HepG2 (cell line): ENCODE data around the gene TRIO.
A peak's percentile ranks its signal among the peaks of the same experiment; 100 is the strongest.

Experiments
- ASH2L ChIP-seq: fragments of 300-600, 200-600 bp; sonication (generic); IDR thresholded peaks from 2 replicates; pipeline ENCODE4 v1.7.0; 2017; ENCODE audit warnings: low read depth, mild to moderate bottlenecking, moderate library complexity, mixed read lengths, low read length; ENCODE audit not compliant: insufficient read length
- CBX5 ChIP-seq: sonication (generic); formaldehyde crosslinking; IDR thresholded peaks from 2 replicates; pipeline ENCODE4 v1.4.0; 2020; ENCODE audit warnings: missing genetic modification reagents, borderline replicate concordance
- CTCF ChIP-seq: sonication (generic); formaldehyde crosslinking; IDR thresholded peaks from 2 replicates; pipeline ENCODE4 v1.5.0; 2020; ENCODE audit warnings: mild to moderate bottlenecking, missing genetic modification reagents, moderate library complexity
- EP300 ChIP-seq, 3 experiments: sonication (generic) in 1 of 3; formaldehyde crosslinking in 1 of 3; IDR thresholded peaks; 2 replicates each; pipeline versions ENCODE4 v1.5.1 to v1.6.1; 2011 to 2020; ENCODE audit warnings: low read depth in 2 of 3, low read length in 2 of 3, borderline replicate concordance in 1 of 3, improper control_type of control experiment in 1 of 3, mild to moderate bottlenecking in 1 of 3, missing genetic modification reagents in 1 of 3, moderate library complexity in 1 of 3
- MAX ChIP-seq: IDR thresholded peaks from 2 replicates; pipeline ENCODE4 v1.6.1; 2012; ENCODE audit warnings: inconsistent platforms
- MYC ChIP-seq: sonication (generic); formaldehyde crosslinking; IDR thresholded peaks from 2 replicates; pipeline ENCODE4 v1.9.0; 2021; ENCODE audit warnings: missing genetic modification reagents, borderline replicate concordance
- SP1 ChIP-seq, 2 experiments: fragments of 450-650 bp in 1 of 2; sonication (generic) in 1 of 2; formaldehyde crosslinking in 1 of 2; IDR thresholded peaks; 2 replicates each; pipeline versions ENCODE4 v1.4.0 to v1.6.1; 2016 to 2020; ENCODE audit warnings: missing genetic modification reagents in 1 of 2
- TBX2 ChIP-seq: sonication (generic); formaldehyde crosslinking; IDR thresholded peaks from 2 replicates; pipeline ENCODE4 v1.5.0; 2020; ENCODE audit warnings: missing genetic modification reagents, mild to moderate bottlenecking, borderline replicate concordance
- ZBTB39 ChIP-seq: sonication (generic); formaldehyde crosslinking; IDR thresholded peaks from 2 replicates; pipeline ENCODE4 v1.5.0; 2020; ENCODE audit warnings: missing genetic modification reagents
- ZNF101 ChIP-seq: sonication (generic); formaldehyde crosslinking; IDR thresholded peaks from 2 replicates; pipeline ENCODE4 v1.4.0; 2020; ENCODE audit warnings: mild to moderate bottlenecking, low read depth, missing genetic modification reagents, borderline replicate concordance
- ZZZ3 ChIP-seq: sonication (generic); formaldehyde crosslinking; IDR thresholded peaks from 2 replicates; pipeline ENCODE4 v1.4.0; 2020; ENCODE audit warnings: missing genetic modification reagents, mild to moderate bottlenecking, borderline replicate concordance

- TF ChIP-seq CTCF (CRISPR knock-in tag) = no peak
- no peak for TF ChIP-seq SP1 (IDR thresholded peaks at IDR 0.05)
- TF ChIP-seq SP1 (CRISPR knock-in tag; IDR thresholded peaks at IDR 0.05) = no peak
- TF ChIP-seq ZZZ3 (CRISPR knock-in tag) = no peak
- no peak for TF ChIP-seq EP300 (IDR thresholded peaks at IDR 0.05; ENCODE audit: low read depth in 2 of 2, low read length in 2 of 2)
- no peak for TF ChIP-seq EP300 (CRISPR knock-in tag; IDR thresholded peaks at IDR 0.05; ENCODE audit: borderline replicate concordance)
- TF ChIP-seq ASH2L = no peak
- TF ChIP-seq ZNF101 = no peak
- peak; percentile 24; the same call in 1 of the 2 replicates for TF ChIP-seq CBX5 (CRISPR knock-in tag)
- TF ChIP-seq MYC (CRISPR knock-in tag) = no peak
- no peak for TF ChIP-seq ZBTB39 (CRISPR knock-in tag)
- TF ChIP-seq TBX2 = peak; percentile 77
- TF ChIP-seq MAX = 0 out of 2 replicates have a peak, but pooled peaks have one; percentile 34
These were observed 70.9 kb downstream of the TRIO start for GRCh38 chr5:14213813-14214585.
